ENCODE data around the gene PLAC1.

- TF ChIP-seq JUN (CRISPR knock-in tag; IDR thresholded peaks at IDR 0.05) (no peak), CREB1 (CRISPR knock-in tag; IDR thresholded peaks at IDR 0.05) (no peak), USF2 (CRISPR knock-in tag; IDR thresholded peaks at IDR 0.05) (no peak), CTCF (IDR thresholded peaks at IDR 0.05) (no peak), MYBL2 (CRISPR knock-in tag; IDR thresholded peaks at IDR 0.05) (no peak)
- TF ChIP-seq, protein P1, sequence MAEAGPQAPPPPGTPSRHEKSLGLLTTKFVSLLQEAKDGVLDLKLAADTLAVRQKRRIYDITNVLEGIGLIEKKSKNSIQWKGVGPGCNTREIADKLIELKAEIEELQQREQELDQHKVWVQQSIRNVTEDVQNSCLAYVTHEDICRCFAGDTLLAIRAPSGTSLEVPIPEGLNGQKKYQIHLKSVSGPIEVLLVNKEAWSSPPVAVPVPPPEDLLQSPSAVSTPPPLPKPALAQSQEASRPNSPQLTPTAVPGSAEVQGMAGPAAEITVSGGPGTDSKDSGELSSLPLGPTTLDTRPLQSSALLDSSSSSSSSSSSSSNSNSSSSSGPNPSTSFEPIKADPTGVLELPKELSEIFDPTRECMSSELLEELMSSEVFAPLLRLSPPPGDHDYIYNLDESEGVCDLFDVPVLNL (CRISPR knock-in tag; IDR thresholded peaks at IDR 0.05; ENCODE audit: borderline replicate concordance, low read depth): no peak
These were observed 115.8 kb downstream of the PLAC1 start for GRCh38 chrX:134542485-134542884.

All from WTC11 (cell line).